Dedifferentiated amniotic fluid mesenchymal stem cell (primary cell): Measurements from ENCODE around the gene PRSS38.
"Not testable (repeated sequence)": the region's sequence is repeated elsewhere in the genome, so short reads cannot be mapped to it uniquely, and the experiment has no call there.

Source experiments
- DNase-seq: peaks from one replicate; pipeline ENCODE4 v3.0.0-alpha.2; 2016; ENCODE audit errors: extremely low spot score

PRSS38 gene

DNA sequence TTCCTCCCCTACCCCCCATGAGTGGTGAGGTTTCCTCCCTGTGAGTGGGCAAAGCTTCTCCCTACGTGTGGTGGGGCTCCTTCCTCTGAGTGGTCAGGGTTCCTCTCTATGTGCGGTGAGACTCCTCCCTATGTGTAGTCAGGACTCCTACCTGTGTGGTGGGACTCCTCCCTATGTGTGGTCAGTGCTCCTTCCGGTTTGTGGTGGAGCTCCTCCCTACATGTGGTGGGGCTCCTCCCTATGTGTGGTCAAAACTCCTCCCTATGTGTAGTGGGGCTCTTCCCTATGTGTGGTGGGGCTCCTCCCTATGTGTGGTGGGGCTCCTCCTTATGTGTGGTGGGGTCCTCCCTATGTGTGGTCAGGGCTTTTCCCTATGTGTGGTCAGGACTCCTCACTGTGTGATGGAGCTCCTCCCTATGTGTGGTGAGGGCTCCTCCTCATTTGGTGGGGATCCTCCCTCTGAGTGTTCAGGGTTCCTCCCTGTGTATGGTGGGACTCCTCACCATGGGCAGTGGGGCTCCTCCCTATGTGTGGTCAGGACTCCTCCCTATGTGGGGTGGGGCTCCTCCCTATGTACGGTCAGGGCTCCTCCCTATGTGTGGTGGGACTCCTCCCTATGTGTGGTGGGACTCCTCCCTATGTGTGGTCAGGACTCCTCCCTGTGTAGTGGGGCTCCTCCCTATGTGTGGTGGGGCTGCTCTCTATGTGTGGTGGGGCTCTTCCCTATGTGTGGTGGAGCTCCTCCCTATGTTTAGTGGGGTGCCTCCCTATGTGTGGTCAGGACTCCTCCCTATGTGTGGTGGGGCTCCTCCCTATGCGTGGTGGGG lies 29.1 kb downstream of the PRSS38 start:
- no peak for DNase-seq

DNA sequence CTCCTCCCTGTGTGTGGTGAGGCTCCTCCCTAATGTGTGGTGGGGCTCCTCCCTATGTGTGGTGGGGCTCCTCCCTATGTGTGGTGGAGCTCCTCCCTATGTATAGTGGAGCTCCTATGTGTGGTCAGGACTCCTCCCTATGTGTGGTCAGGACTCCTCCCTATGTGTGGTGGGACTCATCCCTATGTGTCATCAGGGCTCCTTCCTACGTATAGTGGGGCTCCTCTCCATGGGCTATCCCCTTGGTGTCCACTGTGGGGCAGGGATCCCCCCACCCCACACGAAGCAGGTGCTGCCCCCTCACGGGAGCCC lies 29.6 kb downstream of the PRSS38 start:
- DNase-seq, result no peak

DNA sequence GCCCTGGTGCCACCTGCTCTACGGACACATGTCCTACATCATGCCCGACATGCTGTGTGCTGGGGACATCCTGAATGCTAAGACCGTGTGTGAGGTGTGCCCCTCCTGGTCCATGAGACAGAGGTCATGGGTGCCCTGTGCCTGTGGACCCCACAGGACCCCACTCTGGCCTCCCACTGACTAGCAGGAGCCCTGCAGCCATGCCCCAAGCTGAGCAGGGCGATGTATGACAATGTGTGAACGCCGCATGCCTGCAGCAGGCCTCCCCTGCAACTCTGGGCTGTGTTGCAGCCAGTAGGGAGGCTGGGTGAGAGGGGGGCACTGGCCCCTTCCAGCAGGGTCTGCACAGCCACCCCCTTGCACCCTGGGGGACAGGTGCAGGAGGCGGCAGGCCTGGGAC lies 30.0 kb downstream of the PRSS38 start:
- no peak for DNase-seq

DNA sequence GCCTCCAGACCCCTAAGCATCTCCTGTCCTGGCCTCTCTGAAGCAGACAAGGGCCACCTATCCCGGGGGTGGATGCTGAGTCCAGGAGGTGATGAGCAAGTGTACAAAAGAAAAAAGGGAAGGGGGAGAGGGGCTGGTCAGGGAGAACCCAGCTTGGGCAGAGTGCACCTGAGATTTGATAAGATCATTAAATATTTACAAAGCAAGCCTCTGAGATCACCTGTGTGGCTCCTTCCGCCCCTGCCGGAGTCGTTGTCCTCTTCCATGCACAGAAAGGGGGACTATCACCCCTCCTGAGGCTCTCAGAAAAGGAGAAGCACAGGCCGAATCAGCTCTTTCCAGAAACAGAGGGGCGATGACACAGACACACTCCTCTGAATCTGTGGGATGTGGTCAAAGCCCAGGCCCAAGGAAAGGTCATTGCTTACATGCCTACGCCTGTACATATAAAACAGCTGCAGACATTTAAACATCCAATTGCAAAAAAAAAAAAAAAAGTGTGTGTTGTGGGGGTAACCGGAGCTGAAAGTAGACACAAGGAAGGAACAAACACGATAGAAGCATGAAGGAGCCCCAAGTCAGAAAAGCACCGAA lies 30.9 kb downstream of the PRSS38 start:
- no peak for DNase-seq

GRCh38 chr1:227847046-227847445 lies 31.6 kb downstream of the PRSS38 start:
- DNase-seq, result not testable (repeated sequence)

DNA sequence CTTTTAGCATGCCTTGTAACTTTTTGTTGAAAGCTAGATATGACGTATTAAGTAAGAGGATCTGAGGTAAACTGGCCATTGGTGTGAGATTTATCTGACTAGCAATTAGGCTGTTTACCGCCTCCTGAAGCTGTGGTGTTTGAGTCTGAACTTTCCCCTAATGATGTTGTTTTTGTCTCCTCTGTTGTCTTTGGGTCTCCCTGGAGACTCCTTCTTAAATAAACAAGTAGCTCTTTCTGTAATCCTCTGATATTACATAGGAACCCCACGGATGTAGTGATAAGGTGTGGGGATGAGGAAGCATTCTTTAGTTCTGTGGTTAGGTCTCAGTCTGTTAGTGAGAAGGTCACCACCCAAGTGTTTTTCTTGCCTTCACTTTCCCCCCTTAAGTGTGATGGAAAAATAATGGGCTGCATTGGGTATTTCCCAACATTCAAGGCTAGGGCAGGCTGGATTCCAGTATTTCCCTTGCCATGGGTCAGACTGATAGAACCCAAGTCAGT lies 33.0 kb downstream of the PRSS38 start:
- no peak for DNase-seq

GRCh38 chr1:227849251-227849650 lies 33.8 kb downstream of the PRSS38 start:
- no peak for DNase-seq

DNA sequence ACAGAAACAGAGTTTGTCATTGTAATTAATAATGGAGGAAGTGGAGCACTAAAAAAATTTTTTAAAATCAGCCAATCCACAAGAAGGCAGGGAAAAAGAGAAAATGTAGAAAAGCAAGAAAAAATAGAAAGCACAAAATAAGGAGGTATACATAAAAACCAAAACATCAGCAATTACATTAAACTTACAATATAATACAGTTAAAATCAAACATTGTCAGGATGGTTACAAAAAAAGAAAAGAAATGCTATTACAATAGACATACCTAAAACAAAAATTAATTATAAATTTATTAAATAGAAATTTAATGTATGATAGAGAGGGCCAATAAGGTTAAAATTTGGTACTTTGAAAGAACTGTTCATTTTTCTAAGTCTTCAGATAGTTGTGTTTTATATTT lies 38.7 kb downstream of the PRSS38 start:
- no peak for DNase-seq

- no peak for DNase-seq
Observed at GRCh38 chr1:227855687-227856086, 40.2 kb downstream of the PRSS38 start.

- DNase-seq, result no peak
Observed at GRCh38 chr1:227856147-227856858, 40.8 kb downstream of the PRSS38 start.

DNA sequence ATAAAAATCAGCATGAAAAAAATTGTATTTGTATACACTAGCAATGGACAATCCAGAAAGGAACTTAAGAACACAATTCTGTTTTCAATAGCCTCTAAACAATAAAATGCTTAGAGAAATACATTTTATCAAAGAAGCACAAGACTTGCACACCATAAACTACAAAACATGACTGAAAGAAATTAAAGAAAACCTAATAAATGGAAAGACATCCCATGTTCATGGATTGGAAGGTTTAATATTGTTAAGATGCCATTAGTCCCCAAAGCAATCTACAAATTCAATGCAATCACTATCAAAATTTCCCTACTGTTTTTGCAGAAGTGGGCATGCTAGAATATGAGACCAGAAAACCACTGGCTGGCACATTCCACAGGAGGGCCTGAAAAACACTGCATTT lies 49.4 kb downstream of the PRSS38 start:
- no peak for DNase-seq

- DNase-seq, result no peak
Observed at GRCh38 chr1:227869279-227869842, 53.9 kb downstream of the PRSS38 start.

- no peak for DNase-seq
Observed at GRCh38 chr1:227869851-227870305, 54.4 kb downstream of the PRSS38 start.

DNA sequence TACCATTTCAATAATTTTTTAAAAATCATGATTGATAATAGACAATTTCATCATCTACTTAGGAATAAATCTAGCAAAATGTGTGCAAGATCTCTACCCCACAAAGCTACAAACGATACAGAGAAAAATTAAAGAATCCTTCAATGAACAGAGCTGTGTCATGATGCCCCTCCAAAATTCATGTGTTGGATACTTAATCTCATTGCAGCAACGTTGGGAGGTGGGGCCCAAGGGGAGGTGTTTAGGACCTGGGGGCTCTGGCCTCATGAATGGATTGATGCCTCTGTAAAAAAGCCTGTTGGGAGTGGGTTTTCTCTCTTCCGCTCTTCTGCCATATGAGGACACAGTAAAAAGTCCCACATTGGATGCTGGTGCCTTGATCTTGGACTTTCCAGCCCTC lies 54.9 kb downstream of the PRSS38 start:
- DNase-seq, result no peak

DNA sequence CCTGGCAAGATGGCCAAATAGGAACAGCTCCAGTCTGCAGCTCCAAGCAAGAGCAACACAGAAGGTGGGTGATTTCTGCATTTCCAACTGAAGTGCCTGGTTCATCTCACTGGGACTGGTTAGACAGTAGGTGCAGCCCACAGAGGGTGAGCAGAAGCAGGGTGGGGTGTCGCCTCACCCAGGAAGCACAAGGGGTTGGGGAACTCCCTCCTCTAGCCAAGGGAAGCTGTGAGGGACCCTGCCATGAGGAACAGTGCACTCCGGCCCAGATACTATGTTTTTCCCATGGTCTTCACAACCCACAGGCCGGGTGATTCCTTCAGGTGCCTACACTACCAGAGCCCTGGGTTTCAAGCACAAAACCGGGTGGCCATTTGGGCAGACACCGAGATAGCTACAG lies 56.4 kb downstream of the PRSS38 start:
- not testable (repeated sequence) for DNase-seq

DNA sequence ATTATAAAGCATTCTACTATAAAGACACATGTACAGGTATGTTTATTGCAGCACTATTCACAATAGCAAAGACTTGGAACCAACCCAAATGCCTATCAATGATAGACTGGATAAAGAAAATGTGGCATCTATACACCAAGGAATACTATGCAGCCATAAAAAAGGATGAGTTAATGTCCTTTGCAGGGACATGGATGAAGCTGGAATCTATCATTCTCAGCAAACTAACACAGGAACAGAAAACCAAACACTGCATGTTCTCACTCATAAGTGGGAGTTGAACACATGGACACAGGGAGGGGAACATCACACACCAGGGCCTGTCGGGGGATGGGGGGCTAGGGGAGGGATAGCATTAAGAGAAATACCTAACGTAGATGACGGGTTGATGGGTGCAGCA lies 62.3 kb downstream of the PRSS38 start:
- DNase-seq, result not testable (repeated sequence)

DNA sequence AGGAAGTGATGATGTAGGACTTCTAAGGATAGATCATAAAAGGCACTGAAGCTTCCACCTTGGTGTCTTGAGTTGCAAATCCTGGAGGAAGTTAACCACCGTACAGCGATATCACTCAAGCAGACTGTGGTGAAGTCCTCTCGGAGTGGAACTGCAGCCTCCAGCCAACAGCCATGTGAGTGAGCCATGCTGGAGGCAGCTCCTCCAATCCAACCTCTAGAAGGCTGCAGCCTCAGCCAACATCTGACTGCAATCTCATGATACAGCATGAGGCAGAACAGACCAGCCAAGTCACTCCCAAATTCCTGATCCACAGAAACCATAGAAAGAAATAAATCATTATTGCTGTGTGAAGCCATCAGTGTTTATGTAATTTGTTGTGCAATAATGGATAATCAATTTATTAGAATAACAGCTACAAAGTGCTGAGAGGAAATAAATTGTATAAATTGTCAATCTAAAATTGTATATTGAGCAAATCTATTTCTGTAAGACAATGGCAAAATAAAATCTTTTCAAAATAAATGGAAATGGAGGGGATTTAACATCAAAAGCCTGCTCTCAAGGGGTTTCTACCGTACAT lies 65.0 kb downstream of the PRSS38 start:
- DNase-seq, result no peak

DNA sequence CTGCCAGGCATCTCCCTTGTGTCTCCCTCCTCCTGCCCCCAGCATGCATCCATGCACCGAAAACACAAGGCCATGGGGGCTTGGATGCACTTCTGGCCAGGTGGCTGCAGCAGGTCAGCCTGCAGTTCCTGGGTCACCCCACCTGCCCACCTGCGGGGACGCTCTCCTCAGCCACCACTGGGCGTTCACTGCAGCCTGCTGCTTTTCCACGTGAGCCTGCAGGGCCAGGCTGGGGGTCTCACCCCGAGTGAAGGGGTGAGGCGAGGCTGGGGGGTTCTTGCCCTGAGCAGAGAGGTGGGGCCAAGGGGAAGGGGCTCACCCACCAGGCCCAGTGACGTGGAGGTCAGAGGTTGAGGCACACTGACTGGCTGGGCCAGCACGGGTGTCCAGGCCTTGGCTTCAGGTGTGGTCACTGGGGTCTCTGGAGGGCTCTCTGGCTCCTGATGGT lies 67.6 kb downstream of the PRSS38 start:
- no peak for DNase-seq

DNA sequence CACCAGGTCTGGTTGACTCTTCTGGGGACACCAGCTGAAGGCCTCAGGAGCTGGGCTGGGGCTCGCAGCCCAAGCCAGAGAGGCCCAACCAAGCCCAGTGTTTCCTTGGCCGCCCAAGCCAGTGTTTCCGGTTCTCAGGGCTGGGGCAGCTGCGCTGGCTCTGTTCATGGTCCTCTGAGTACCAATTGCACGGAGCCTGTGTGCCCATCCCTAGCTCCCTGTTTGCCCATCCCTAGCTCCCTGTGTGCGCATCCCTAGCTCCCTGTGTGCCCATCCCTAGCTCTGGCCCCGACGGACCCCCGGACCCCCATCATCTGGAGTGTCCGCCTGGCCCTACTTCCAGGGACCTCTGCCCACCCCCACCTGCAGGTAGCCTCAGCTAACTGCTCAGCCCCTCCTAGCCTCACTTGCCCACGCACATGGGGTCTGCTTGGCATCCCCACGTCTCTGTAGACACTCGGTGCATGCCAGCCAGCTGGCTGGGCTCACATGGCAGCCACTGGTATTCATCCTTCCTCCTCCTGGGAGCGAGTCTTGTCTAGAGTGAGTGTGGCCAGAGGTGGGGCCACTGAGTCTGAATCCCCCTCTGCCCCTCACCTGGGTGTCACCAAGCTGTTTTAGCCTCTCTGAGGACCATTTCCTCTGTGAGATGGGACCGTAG lies 68.3 kb downstream of the PRSS38 start:
- no peak for DNase-seq

DNA sequence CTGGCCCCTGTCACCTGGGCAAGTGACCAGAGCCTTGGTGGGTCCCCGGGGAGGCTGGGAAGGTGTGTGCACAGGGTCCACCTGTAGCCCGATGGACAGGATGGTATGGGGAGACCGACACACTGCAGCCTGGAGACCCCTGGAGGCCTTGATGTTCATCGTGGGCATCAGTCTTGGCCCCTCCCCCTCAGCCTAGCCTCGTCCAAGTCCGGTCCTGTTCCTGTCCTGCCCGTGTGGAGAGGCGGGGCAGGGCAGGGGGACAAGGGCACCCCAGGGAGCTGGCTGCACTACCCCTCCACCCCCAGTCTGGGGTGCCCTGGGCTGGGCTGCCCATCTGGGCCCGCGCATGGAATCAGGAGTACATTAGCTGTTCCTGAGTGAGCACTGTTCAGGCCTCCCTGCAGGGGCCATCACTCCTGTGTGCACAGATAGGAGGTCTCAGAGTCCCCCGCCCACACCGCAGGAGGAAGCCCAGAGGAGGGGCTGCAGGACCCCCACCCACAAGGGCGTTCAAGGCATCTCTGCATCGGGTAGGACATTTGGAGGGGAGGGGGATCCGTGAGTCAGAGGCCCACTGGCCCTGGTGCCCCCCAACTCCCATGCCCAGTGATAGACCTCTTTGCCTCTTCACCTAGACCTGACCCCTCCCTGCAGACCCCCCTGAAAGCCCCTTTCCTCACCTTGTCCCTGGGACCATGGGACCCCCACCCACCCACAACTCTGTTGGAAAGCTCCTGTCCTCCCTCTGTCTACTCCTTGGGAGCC lies 69.1 kb downstream of the PRSS38 start:
- no peak for DNase-seq
